Sciatic nerve (tissue), 2 donors: ENCODE results near the gene CACNB2. TPM values are rescaled to one million over a fixed set of nuclear protein-coding genes. Genes with fewer than 3 reads are reported as not detected.

Experiments
- ATAC-seq: fragments of 200-7000 bp; cut with Tn5 transposase; one replicate; pipeline ENCODE4 v1.9.1; 2020; ENCODE audit warnings: mild to moderate bottlenecking, moderate library complexity
- DNase-seq: peaks from one replicate; pipeline ENCODE4 v3.0.0-alpha.2; 2020; ENCODE audit warnings: low spot score
- intact Hi-C: fragments of 100-400 bp; cut with DNase I; formaldehyde crosslinking; loops from one replicate; pipeline ENCODE4 v1.14.2; 2022
- total RNA-seq: library from RNA; stranded (reverse); fragmentation: NEBNext Ultra II Directional; extraction: Animal tissue kit (Norgen Biotek cat#: 25700); gene quantifications from one replicate; pipeline ENCODE4 v1.2.1, GENCODE V29; 2021
- donor health status: DM: no; HTN: no; CAD: no.
- donor health status: DM: no; HTN: no; CAD: no.

The CACNB2 gene
- total RNA-seq, 1 donor from 2014 or later, result 1.2 TPM

GRCh38 chr10:18352175-18352574, 212.0 kb downstream of the CACNB2 start:
- intact Hi-C loops, result no loop called here
- ATAC-seq, result no peak
- DNase-seq, result no peak

GRCh38 chr10:18359812-18360211, 219.6 kb downstream of the CACNB2 start:
- ATAC-seq (no peak), DNase-seq (no peak)
- intact Hi-C loops, result no loop called here

GRCh38 chr10:18362892-18363291, 222.7 kb downstream of the CACNB2 start:
- ATAC-seq, result no peak
- intact Hi-C loops, result no loop called here

GRCh38 chr10:18364987-18365775, 225.0 kb downstream of the CACNB2 start:
- ATAC-seq, result no peak
- intact Hi-C loops, result no loop called here
- no peak for DNase-seq

More at GRCh38 chr10:18362892-18363291, 222.7 kb downstream of the CACNB2 start:
- DNase-seq, result no peak

DNA sequence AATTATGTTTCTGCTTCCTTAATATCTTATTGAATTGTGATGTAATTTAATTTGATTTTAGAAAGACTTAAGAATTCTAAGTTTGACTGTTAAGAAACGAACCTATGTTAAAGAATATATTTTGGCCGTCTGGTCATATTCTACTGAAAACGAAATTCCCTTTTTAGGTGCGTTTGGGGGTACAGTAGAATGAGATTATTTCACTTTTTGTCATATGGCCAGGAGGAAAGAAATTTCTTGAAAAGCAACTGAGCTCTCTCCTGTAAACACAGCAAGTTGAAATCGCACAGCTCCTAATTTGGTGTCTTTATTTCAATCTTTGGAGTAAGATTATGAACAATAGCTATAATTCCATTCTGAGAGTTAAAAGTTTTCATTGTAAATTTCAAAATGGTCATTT, 227.6 kb downstream of the CACNB2 start:
- DNase-seq (no peak), ATAC-seq (no peak)
- intact Hi-C loops, result no loop called here

DNA sequence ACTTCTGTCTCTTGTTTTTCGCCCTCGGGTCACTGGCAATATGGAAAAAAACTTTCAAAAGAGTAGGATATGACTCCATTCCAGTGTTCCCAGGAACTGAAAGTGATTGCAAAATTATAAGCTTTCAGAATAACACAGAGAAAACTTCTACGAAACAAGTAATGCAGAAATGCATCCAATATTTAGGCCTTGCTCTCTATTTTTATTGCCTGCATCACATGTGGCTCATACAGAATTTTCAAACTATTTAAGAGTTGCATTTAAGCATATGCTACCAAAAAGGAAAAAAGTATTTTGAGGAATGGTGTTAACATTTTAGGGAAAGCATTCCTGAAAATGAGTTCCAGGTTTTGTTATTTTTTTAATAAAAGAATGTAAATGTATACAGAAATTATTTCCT, 228.0 kb downstream of the CACNB2 start:
- DNase-seq (no peak), ATAC-seq (no peak)
- intact Hi-C loops, result no loop called here

- intact Hi-C loops, result no loop called here
- ATAC-seq (no peak), DNase-seq (no peak)
Measured at GRCh38 chr10:18368682-18369081, 228.5 kb downstream of the CACNB2 start.

- DNase-seq, result no peak
- ATAC-seq, result no peak
- intact Hi-C loops, result no loop called here
Measured at GRCh38 chr10:18369859-18370473, 229.7 kb downstream of the CACNB2 start.

DNA sequence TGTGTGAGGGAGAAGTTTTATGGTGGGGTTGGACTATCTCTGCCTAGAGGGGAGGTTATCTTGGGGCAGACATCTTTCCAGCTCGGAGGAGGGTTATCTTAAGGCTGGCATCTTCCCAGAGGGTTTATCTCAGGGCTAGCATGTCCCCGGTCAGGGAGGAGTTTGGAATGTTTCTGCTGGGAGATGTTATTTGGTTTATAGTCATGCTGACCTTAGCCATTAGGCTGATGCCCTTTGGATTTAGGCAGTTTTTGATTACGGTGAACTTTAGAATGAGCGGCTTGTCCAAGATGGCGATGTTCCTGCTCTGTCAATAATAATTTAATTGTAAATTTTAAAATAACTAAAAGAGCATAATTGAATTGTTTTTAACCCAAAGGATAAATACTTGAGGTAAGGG, 236.4 kb downstream of the CACNB2 start:
- ATAC-seq (no peak), DNase-seq (no peak)
- intact Hi-C loops, result no loop called here

GRCh38 chr10:18377898-18378297, 237.7 kb downstream of the CACNB2 start:
- intact Hi-C loops, result no loop called here
- ATAC-seq, result no peak

GRCh38 chr10:18378766-18379165, 238.5 kb downstream of the CACNB2 start:
- intact Hi-C loops, result no loop called here
- DNase-seq, result no peak
- ATAC-seq, result no peak

More at GRCh38 chr10:18377898-18378297, 237.7 kb downstream of the CACNB2 start:
- no peak for DNase-seq

DNA sequence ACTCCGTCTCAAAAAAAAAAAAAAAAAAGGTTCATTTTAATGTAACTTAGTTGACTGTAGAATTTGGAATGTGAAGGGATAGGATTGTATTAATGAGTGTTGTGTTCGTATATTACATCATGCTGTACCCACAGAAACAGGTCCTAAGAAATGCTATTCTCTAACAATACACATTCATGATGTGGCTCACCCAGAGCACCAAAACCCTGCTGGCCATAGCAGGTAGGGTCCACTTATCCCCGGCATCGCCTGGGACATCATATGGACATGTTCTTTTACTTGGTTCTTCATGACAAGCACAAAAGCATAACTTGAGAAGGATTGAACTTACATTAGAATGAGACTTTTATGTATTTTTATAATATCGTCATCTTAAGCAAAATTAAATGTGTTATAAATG, 241.5 kb downstream of the CACNB2 start:
- ATAC-seq, result no peak
- DNase-seq, result no peak
- intact Hi-C loops, result no loop called here

DNA sequence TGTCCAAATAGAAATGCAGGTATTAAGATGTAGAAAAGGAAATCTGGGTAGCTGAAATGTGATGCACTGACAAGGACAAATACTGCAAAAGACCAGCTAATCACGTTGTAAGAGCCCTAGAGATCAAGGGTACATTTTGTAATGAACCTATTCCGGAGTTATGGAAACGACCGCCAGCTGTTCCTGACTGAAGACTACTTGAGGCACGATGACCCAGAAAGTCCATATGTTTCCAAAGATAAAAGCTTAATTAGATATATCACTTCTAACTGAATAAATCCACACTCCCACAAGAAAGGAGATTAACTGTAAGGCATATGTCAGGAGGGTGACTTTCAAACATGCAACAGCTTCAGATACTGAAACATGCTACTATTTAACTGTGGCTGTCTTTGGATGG, 257.7 kb downstream of the CACNB2 start:
- intact Hi-C loops, result no loop called here
- ATAC-seq (no peak), DNase-seq (no peak)

DNA sequence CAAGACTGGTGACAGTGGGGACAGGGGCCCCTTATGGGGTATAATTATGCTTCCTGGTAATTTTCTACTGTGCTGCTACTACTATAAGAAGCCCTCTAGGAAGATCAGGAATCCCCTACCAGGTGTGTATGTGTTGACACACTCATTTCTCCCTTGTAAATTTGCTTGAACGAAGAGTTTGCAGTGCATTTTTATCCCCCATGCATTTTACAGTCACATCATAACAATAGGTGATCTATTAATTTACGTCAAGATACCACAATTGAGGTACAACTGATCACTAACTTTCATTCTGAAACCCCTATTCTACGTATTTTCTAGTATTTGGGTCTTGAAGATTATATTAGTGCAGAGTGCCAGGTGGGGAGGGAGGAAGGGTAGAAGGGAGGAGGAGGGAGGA, 258.9 kb downstream of the CACNB2 start:
- ATAC-seq, result no peak
- no peak for DNase-seq
- intact Hi-C loops, result no loop called here

DNA sequence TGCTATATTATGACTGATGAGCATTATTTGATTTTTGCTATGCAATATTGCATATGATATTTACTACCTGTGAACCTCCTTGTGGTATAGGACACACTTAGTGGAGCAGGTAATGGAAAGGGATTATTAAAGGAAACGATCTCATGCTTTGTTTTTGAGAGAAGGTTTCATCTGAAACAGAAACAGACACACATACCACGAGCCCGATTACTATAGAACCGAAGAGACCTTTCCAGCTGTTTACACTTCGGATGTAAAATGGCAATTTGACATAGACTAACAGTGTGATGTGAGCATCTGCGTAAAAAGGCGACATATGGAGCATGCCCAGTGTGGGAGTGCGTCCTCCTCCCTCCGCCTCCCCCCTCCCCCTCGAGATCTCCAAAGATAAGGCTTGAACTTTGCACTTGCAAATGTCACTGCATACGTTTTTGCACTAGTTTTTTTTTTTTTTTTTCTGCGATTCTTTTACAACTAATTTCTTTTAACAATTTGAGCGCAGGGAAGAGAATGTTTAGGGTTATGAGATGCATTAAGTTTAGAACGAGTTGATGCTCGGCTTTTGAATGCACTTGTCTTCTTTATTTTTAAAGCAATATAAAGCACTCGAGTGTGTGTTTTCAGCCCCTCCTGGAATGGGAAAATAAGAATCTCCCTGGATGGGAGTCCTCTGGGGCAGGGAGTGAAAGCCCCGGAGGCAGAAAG, 260.1 kb downstream of the CACNB2 start:
- ATAC-seq (no peak), DNase-seq (no peak)
- intact Hi-C loops, result no loop called here

GRCh38 chr10:18400906-18401245, 260.7 kb downstream of the CACNB2 start:
- no peak for DNase-seq
- no peak for ATAC-seq
- intact Hi-C loops, result no loop called here

GRCh38 chr10:18401416-18402195, 261.4 kb downstream of the CACNB2 start:
- no peak for DNase-seq
- intact Hi-C loops, result no loop called here
- ATAC-seq, result no peak

DNA sequence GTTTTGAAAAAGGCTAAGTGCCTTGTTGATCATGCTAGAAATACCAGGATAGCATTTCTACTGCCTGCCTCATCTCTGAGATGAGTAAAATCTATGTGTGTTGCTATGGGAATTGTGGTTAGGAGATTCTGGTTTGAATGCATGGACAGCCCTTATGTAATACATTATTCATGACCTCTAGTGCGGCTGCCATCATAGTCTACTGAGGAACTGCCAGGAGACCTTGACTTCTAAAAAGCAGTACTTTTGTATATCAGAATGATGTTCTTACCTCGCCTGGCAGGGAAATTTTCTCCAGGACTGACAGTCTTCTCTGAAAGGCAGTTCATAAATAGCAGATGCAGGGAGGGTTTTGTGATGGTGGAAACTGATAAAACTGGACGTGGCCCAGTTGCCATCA, 262.6 kb downstream of the CACNB2 start:
- intact Hi-C loops, result no loop called here
- ATAC-seq (no peak), DNase-seq (no peak)

DNA sequence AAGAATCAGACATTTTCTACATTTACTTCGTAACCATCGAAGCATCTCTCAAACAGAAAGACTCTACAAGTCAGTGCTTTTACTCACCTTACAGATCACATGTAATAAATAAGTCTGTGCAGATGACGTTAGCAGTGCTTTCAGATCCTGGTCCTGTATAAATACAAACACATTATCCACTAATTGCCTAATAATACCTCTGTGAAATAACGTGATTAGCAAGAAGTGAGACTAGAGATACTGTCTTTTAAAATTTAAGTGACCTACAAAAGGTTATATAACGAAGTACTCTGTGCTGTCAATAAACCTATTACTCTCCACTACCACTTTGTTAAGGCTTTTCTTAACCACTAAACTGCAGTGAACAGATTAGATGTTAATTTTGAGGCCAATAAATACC, 264.3 kb downstream of the CACNB2 start:
- DNase-seq (no peak), ATAC-seq (no peak)
- intact Hi-C loops, result no loop called here

DNA sequence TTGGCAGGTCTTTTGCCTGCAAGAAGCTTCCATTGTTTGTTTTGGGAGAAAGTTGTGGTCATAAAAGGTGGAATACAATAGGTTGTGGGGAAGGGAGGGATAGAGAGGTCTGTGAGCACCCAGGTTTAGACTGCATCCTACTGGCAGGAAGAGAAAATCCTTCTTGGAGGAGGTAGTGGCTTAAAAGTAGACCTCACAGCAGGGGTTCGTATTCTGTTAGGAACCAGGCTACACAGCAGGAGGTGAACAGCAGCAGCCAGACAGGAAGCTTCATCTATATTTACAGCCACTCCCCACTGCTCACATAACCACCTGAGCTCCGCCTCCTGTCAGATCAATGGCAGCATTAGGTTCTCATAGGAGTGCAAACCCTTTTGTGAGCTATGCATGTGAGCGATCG, 265.9 kb downstream of the CACNB2 start:
- intact Hi-C loops, result no loop called here
- ATAC-seq (no peak), DNase-seq (no peak)
